WTC11 (cell line): ENCODE data around the gene RRBP1. TPM values are rescaled to one million over a fixed set of nuclear protein-coding genes. Genes with fewer than 3 reads are reported as not detected.

Experiments used
- ATAC-seq: fragments of 200-7000 bp; cut with Tn5 transposase; 2 replicates; pipeline ENCODE4 v1.10.0; 2021; ENCODE audit warnings: mild to moderate bottlenecking, moderate library complexity
- CTCF ChIA-PET: fragments of 300-600 bp; sonication (Branson Sonifier 250); formaldehyde crosslinking; loops from one replicate; lab custom pipeline; 2021; ENCODE audit warnings: antibody characterized with exemption; lab: Charles Lee
- POLR2A ChIA-PET: fragments of 350-600 bp; sonication (Branson Sonifier 250); formaldehyde crosslinking; loops from one replicate; lab custom pipeline; 2021; ENCODE audit warnings: antibody characterized with exemption; lab: Charles Lee
- DNase-seq: peaks from one replicate; pipeline ENCODE4 v3.0.0; 2021; ENCODE audit warnings: low spot score
- H3K27ac Mint-ChIP-seq: 2 replicates; pipeline ENCODE4 v1.8.0; 2021; ENCODE audit warnings: mixed read lengths
- H3K27me3 Mint-ChIP-seq: 2 replicates; pipeline ENCODE4 v1.8.0; 2021; ENCODE audit warnings: low read depth, mild to moderate bottlenecking, moderate library complexity, mixed read lengths
- H3K36me3 Mint-ChIP-seq: 2 replicates; pipeline ENCODE4 v1.8.0; 2021; ENCODE audit warnings: mixed read lengths
- H3K4me1 Mint-ChIP-seq: 2 replicates; pipeline ENCODE4 v1.8.0; 2022; ENCODE audit warnings: mixed read lengths
- H3K4me3 Mint-ChIP-seq: 2 replicates; pipeline ENCODE4 v1.8.0; 2021; ENCODE audit warnings: mild to moderate bottlenecking, moderate library complexity, mixed read lengths
- H3K9me3 Mint-ChIP-seq: 2 replicates; pipeline ENCODE4 v1.8.0; 2021; ENCODE audit warnings: mixed read lengths
- ARID4B ChIP-seq: sonication (generic); formaldehyde crosslinking; IDR thresholded peaks from 2 replicates; pipeline ENCODE4 v1.8.0; 2023; ENCODE audit warnings: missing genetic modification reagents, mild to moderate bottlenecking, borderline replicate concordance
- E2F4 ChIP-seq: sonication (generic); formaldehyde crosslinking; IDR thresholded peaks from 2 replicates; pipeline ENCODE4 v1.8.1; 2022; ENCODE audit warnings: low read depth, mild to moderate bottlenecking, moderate library complexity, missing genetic modification reagents, borderline replicate concordance
- FOXJ3 ChIP-seq: sonication (generic); formaldehyde crosslinking; IDR thresholded peaks from 2 replicates; pipeline ENCODE4 v1.9.0; 2021; ENCODE audit warnings: missing genetic modification reagents, mild to moderate bottlenecking, borderline replicate concordance
- FOXP4 ChIP-seq: sonication (generic); formaldehyde crosslinking; IDR thresholded peaks from 2 replicates; pipeline ENCODE4 v1.8.0; 2022; ENCODE audit warnings: mild to moderate bottlenecking, missing genetic modification reagents
- GABPB1 ChIP-seq: sonication (generic); formaldehyde crosslinking; IDR thresholded peaks from 2 replicates; pipeline ENCODE4 v1.8.1; 2023; ENCODE audit warnings: mild to moderate bottlenecking, missing genetic modification reagents
- HMGXB4 ChIP-seq: sonication (generic); formaldehyde crosslinking; IDR thresholded peaks from 2 replicates; pipeline ENCODE4 v1.8.1; 2023; ENCODE audit warnings: mild to moderate bottlenecking, moderate library complexity, missing genetic modification reagents
- MYBL2 ChIP-seq: sonication (generic); formaldehyde crosslinking; IDR thresholded peaks from 2 replicates; pipeline ENCODE4 v1.8.1; 2023; ENCODE audit warnings: mild to moderate bottlenecking, moderate library complexity, missing genetic modification reagents
- PRDM15 ChIP-seq: sonication (generic); formaldehyde crosslinking; IDR thresholded peaks from 2 replicates; pipeline ENCODE4 v1.8.0; 2022; ENCODE audit warnings: missing genetic modification reagents
- RELA ChIP-seq: sonication (generic); formaldehyde crosslinking; IDR thresholded peaks from 2 replicates; pipeline ENCODE4 v1.8.1; 2022; ENCODE audit warnings: missing genetic modification reagents, mild to moderate bottlenecking, borderline replicate concordance
- SP1 ChIP-seq: sonication (generic); formaldehyde crosslinking; conservative IDR thresholded peaks from 2 replicates; pipeline ENCODE4 v1.8.1; 2022; ENCODE audit warnings: missing genetic modification reagents
- TEAD1 ChIP-seq: sonication (generic); formaldehyde crosslinking; IDR thresholded peaks from 2 replicates; pipeline ENCODE4 v1.8.0; 2022; ENCODE audit warnings: mild to moderate bottlenecking, missing genetic modification reagents
- ZBTB43 ChIP-seq: sonication (generic); formaldehyde crosslinking; IDR thresholded peaks from 2 replicates; pipeline ENCODE4 v1.8.1; 2023; ENCODE audit warnings: mild to moderate bottlenecking, missing genetic modification reagents
- total RNA-seq: library from RNA; stranded (reverse); gene quantifications from 3 replicates; pipeline ENCODE4 v1.2.3, GENCODE V29; 2021

Gene RRBP1
- total RNA-seq, 1 experiment from 2014 or later = 171 TPM

GRCh38 chr20:17573463-17573862 is 108.6 kb downstream of the RRBP1 start:
- no peaks in the 10 kb centered on the region for H3K36me3 Mint-ChIP-seq
- peak overlapping the region; percentile 43 for H3K27ac Mint-ChIP-seq
- TF ChIP-seq ARID4B (no peak), E2F4 (CRISPR knock-in tag) (no peak), TEAD1 (CRISPR knock-in tag) (no peak), FOXJ3 (no peak), SP1 (CRISPR knock-in tag) (no peak), MYBL2 (CRISPR knock-in tag) (no peak), PRDM15 (CRISPR knock-in tag) (no peak), HMGXB4 (CRISPR knock-in tag) (no peak), FOXP4 (no peak), ZBTB43 (CRISPR knock-in tag) (no peak), RELA (no peak), GABPB1 (no peak)
- ChIA-PET POLR2A (interaction anchor here (0.7 to 1.6 kb wide), 2 partner anchors 21 to 347 kb away, joined by 3 read pairs; partner anchors contain the start of gene PCSK2), CTCF (interaction anchor here (0.6 to 3.0 kb wide), 6 partner anchors 9 to 771 kb away, joined by 3 to 14 read pairs (median 3); no protein-coding TSS in a partner anchor)
- ATAC-seq (no peak), DNase-seq (no peak)
- H3K9me3 Mint-ChIP-seq = no peaks in the 10 kb centered on the region
- H3K4me3 Mint-ChIP-seq = peak overlapping the region; percentile 50
- no peaks in the 10 kb centered on the region for H3K27me3 Mint-ChIP-seq
- peaks cover 57% of the 10 kb centered on the region for H3K4me1 Mint-ChIP-seq
